ENCODE measurements around the gene C20orf96. TPM values are rescaled to one million over a fixed set of nuclear protein-coding genes. Genes with fewer than 3 reads are reported as not detected.

Gene C20orf96
- total RNA-seq, 1 experiment from 2014 or later = 20.5 TPM

DNA sequence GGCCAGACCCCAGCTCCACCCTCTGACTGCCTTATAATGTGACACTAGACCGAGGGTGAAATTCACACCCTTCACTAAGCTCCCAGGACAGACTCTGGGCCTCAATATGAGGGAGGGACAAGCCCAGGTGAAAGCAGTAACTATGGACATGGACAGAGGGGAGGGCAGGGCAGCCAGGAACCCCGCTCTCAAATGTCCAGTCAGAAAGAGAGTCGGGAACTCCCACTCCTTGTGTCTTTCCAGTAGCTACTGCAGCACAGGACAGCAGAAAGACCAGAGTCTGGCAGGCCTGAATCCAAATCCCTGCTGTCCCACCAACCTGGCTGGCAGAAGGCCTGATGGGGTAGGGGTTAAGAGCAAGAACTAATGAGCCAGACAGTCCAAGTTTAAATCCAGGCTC, 6.4 kb downstream of the C20orf96 start:
- no peak overlapping the region for H3K27ac ChIP-seq (ENCODE audit: low read length)
- no peaks in the 10 kb centered on the region; the same call in 1 of the 2 replicates for H3K36me3 ChIP-seq (ENCODE audit: control insufficient read depth, insufficient read depth, low read length)
- H3K27me3 ChIP-seq (ENCODE audit: control insufficient read depth, insufficient read depth, low read length) = no peaks in the 10 kb centered on the region
- no peaks in the 10 kb centered on the region for H3K4me1 ChIP-seq (ENCODE audit: control insufficient read depth, insufficient read depth, low read length)
- DNase-seq (ENCODE audit: low read depth, low spot score) (no peak), ATAC-seq (no peak)
- H3K9me3 ChIP-seq (ENCODE audit: control insufficient read depth, insufficient read depth, low read depth, low read length) = no peaks in the 10 kb centered on the region
- no peak overlapping the region for H3K4me3 ChIP-seq (ENCODE audit: low read depth in 2 of 2, low read length in 2 of 2)
- intact Hi-C loops (cut with micrococcal nuclease; ENCODE audit: unreplicated experiment) = no loop called here
- in situ Hi-C loops (cut with HindIII; ENCODE audit: low pct_unique_long_range_greater_than_20kb, low sequenced_read_pairs) = no loop called here
- no TSS peak for BruUV-seq (replicated peaks)
- ChIA-PET POLR2A (no interaction called here), CTCF (interaction anchor here (0.6 kb wide), 1 partner anchor 26 kb away, joined by 6 read pairs; no protein-coding TSS in a partner anchor)
- TF ChIP-seq TCF7L2 (IDR thresholded peaks at IDR 0.05; ENCODE audit: low read depth, low read length) (no peak), SIN3A (IDR thresholded peaks at IDR 0.05; ENCODE audit: borderline replicate concordance, insufficient read depth, low read depth, low read length) (no peak), POLR2AphosphoS5 (IDR thresholded peaks at IDR 0.05; ENCODE audit: low read depth, low read length) (no peak)
- TF ChIP-seq, protein P1, sequence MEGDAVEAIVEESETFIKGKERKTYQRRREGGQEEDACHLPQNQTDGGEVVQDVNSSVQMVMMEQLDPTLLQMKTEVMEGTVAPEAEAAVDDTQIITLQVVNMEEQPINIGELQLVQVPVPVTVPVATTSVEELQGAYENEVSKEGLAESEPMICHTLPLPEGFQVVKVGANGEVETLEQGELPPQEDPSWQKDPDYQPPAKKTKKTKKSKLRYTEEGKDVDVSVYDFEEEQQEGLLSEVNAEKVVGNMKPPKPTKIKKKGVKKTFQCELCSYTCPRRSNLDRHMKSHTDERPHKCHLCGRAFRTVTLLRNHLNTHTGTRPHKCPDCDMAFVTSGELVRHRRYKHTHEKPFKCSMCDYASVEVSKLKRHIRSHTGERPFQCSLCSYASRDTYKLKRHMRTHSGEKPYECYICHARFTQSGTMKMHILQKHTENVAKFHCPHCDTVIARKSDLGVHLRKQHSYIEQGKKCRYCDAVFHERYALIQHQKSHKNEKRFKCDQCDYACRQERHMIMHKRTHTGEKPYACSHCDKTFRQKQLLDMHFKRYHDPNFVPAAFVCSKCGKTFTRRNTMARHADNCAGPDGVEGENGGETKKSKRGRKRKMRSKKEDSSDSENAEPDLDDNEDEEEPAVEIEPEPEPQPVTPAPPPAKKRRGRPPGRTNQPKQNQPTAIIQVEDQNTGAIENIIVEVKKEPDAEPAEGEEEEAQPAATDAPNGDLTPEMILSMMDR (IDR thresholded peaks at IDR 0.05) = no peak

DNA sequence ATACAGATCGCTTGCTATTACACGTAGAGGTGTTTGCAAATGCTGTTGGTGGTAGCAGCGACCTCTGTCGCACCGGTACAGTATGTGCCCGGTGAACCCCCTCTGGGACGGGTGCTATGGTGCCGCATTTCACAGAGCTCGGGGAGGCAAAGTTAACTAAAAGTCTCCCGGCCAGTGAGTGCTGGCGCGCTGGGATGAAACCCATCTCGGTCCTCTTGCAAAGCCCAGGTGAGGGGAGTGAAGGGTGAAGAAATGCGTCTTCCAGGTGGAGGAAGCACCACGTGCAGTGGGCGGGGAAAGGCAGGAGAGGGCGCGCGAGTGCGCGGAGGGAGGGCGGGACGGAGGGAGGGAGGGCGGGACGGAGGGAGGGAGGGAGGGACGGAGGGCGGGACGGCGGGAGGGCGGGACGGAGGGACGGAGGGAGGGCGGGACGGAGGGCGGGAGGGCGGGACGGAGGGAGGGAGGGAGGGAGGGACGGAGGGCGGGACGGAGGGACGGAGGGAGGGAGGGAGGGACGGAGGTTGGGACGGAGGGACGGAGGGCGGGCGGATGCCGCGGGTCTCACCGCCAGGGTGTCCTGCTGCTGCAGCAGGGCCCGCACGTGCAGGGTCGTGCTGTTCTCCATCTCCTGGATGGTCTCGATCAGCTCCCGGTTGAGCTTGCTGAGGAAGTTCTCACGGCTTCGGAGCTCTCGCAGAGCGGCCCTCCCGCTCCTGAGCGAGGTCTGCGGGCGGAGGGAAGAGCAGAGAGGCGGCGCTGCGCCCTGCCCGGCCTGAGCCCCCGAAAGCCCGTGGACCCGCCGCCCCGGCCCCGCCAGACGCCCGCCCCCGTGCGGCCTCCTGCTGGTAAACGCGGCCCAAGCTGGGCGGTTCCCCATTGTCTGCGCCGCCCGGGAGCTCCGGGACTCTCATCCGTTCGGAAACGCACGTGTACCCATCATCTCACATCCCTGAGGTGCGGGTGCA, 11.7 kb downstream of the C20orf96 start:
- POLR2A ChIA-PET = no interaction called here
- Histone ChIP-seq H3K27me3 (ENCODE audit: control insufficient read depth, insufficient read depth, low read length) (no peaks in the 10 kb centered on the region), H3K4me3 (ENCODE audit: low read depth in 2 of 2, low read length in 2 of 2) (no peak overlapping the region), H3K4me1 (ENCODE audit: control insufficient read depth, insufficient read depth, low read length) (no peaks in the 10 kb centered on the region), H3K27ac (ENCODE audit: low read length) (no peak overlapping the region), H3K9me3 (ENCODE audit: control insufficient read depth, insufficient read depth, low read depth, low read length) (no peaks in the 10 kb centered on the region), H3K36me3 (ENCODE audit: control insufficient read depth, insufficient read depth, low read length) (no peaks in the 10 kb centered on the region)
- DNase-seq (ENCODE audit: low read depth, low spot score) = no peak
- no TSS peak for BruUV-seq (replicated peaks)
- CTCF ChIA-PET = no interaction called here
- ATAC-seq = no peak
- intact Hi-C loops (cut with micrococcal nuclease; ENCODE audit: unreplicated experiment) = no loop called here
- TF ChIP-seq, protein P2, sequence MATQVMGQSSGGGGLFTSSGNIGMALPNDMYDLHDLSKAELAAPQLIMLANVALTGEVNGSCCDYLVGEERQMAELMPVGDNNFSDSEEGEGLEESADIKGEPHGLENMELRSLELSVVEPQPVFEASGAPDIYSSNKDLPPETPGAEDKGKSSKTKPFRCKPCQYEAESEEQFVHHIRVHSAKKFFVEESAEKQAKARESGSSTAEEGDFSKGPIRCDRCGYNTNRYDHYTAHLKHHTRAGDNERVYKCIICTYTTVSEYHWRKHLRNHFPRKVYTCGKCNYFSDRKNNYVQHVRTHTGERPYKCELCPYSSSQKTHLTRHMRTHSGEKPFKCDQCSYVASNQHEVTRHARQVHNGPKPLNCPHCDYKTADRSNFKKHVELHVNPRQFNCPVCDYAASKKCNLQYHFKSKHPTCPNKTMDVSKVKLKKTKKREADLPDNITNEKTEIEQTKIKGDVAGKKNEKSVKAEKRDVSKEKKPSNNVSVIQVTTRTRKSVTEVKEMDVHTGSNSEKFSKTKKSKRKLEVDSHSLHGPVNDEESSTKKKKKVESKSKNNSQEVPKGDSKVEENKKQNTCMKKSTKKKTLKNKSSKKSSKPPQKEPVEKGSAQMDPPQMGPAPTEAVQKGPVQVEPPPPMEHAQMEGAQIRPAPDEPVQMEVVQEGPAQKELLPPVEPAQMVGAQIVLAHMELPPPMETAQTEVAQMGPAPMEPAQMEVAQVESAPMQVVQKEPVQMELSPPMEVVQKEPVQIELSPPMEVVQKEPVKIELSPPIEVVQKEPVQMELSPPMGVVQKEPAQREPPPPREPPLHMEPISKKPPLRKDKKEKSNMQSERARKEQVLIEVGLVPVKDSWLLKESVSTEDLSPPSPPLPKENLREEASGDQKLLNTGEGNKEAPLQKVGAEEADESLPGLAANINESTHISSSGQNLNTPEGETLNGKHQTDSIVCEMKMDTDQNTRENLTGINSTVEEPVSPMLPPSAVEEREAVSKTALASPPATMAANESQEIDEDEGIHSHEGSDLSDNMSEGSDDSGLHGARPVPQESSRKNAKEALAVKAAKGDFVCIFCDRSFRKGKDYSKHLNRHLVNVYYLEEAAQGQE (IDR thresholded peaks at IDR 0.05; ENCODE audit: insufficient read depth in 1 of 2, low read depth in 2 of 2, low read length in 1 of 2) = no peak
- TF ChIP-seq POLR2AphosphoS5 (IDR thresholded peaks at IDR 0.05; ENCODE audit: low read depth, low read length) (no peak), SIN3A (IDR thresholded peaks at IDR 0.05; ENCODE audit: borderline replicate concordance, insufficient read depth, low read depth, low read length) (no peak), TCF7L2 (IDR thresholded peaks at IDR 0.05; ENCODE audit: low read depth, low read length) (no peak)
- TF ChIP-seq, protein P1 (IDR thresholded peaks at IDR 0.05) = no peak
- in situ Hi-C loops (cut with HindIII; ENCODE audit: low pct_unique_long_range_greater_than_20kb, low sequenced_read_pairs) = no loop called here
